HT1080 (cell line): Measurements from ENCODE around the gene TBC1D14. TPM values are rescaled to one million over a fixed set of nuclear protein-coding genes. Genes with fewer than 3 reads are reported as not detected.

Experiments
- DNase-seq: peaks from one replicate; pipeline ENCODE4 v3.0.0-alpha.2; 2015; ENCODE audit warnings: low read depth
- total RNA-seq: library from RNA; depleted of rRNA; stranded (reverse); fragments of >200 nt; shearing (Covaris generic); gene quantifications from 2 replicates; pipeline ENCODE4 v1.2.3, GENCODE V29; 2014

The TBC1D14 gene
- total RNA-seq, 1 experiment from 2014 or later = 50.6 TPM

- DNase-seq = peak; percentile 59
Observed at GRCh38 chr4:6999172-7000086, 89.8 kb downstream of the TBC1D14 start.

GRCh38 chr4:7000421-7001176, 91.0 kb downstream of the TBC1D14 start:
- no peak for DNase-seq

- no peak for DNase-seq
Observed at GRCh38 chr4:7001271-7001670, 91.6 kb downstream of the TBC1D14 start.

GRCh38 chr4:7002336-7002735, 92.7 kb downstream of the TBC1D14 start:
- no peak for DNase-seq

- no peak for DNase-seq
Observed at GRCh38 chr4:7003176-7003878, 93.7 kb downstream of the TBC1D14 start.

GRCh38 chr4:7003879-7004240, 94.2 kb downstream of the TBC1D14 start:
- no peak for DNase-seq

- no peak for DNase-seq
Observed at GRCh38 chr4:7004331-7004730, 94.7 kb downstream of the TBC1D14 start.

GRCh38 chr4:7005571-7005970, 95.9 kb downstream of the TBC1D14 start:
- no peak for DNase-seq

GRCh38 chr4:7006411-7006810, 96.8 kb downstream of the TBC1D14 start:
- no peak for DNase-seq

- DNase-seq = no peak
Observed at GRCh38 chr4:7007142-7007907, 97.7 kb downstream of the TBC1D14 start.

GRCh38 chr4:7007944-7008343, 98.3 kb downstream of the TBC1D14 start:
- no peak for DNase-seq

- no peak for DNase-seq
Observed at GRCh38 chr4:7009564-7009963, 99.9 kb downstream of the TBC1D14 start.

GRCh38 chr4:7013175-7013574, 103.5 kb downstream of the TBC1D14 start:
- DNase-seq = no peak

- DNase-seq = no peak
Observed at GRCh38 chr4:7014815-7015214, 105.2 kb downstream of the TBC1D14 start.

- no peak for DNase-seq
Observed at GRCh38 chr4:7015383-7016035, 105.9 kb downstream of the TBC1D14 start.

GRCh38 chr4:7016086-7016485, 106.5 kb downstream of the TBC1D14 start:
- no peak for DNase-seq

- DNase-seq = no peak
Observed at GRCh38 chr4:7016512-7016911, 106.9 kb downstream of the TBC1D14 start.

GRCh38 chr4:7017446-7018048, 107.9 kb downstream of the TBC1D14 start:
- no peak for DNase-seq

GRCh38 chr4:7018281-7018680, 108.7 kb downstream of the TBC1D14 start:
- no peak for DNase-seq

- DNase-seq = no peak
Observed at GRCh38 chr4:7019367-7019766, 109.7 kb downstream of the TBC1D14 start.
